Stimulated activated CD8-positive, alpha-beta memory T cell treated with anti-CD3 and anti-CD28 coated beads, Interleukin-4, amount 100 ng/mL, for 24 hours (primary cell): ENCODE results near the gene CLDND1.
"Not testable (repeated sequence)": the region's sequence is repeated elsewhere in the genome, so short reads cannot be mapped to it uniquely, and the experiment has no call there.

Experiments
- DNase-seq: peaks from one replicate; pipeline ENCODE4 v3.0.0-alpha.2; 2020; ENCODE audit warnings: low read depth

The CLDND1 gene

GRCh38 chr3:98522544-98523281, at the start of gene CLDND1:
CLDND1 (minus strand) TSS chr3:98522902; CDS start chr3:98521424, 1,478 bp downstream.
- DNase-seq: peak; percentile 94

DNA sequence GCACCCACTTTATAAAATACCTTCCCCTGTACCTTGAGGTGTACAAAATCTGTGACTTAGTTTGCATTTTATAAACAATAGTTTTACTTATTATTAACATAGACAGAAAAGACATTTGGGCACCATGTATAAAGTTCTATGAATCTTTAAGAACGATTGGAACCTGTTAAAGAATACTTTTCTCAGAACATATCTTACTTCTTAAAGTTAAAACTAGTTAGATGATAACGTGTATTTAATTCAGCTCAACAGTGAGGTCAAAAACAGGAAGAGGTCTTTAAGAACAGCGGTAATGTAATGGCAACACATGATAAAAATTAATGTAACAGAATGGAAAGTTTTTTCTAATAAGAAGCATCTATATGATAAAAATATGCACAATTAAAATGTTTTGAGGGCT, 45.7 kb upstream of the CLDND1 start:
- DNase-seq: no peak

DNA sequence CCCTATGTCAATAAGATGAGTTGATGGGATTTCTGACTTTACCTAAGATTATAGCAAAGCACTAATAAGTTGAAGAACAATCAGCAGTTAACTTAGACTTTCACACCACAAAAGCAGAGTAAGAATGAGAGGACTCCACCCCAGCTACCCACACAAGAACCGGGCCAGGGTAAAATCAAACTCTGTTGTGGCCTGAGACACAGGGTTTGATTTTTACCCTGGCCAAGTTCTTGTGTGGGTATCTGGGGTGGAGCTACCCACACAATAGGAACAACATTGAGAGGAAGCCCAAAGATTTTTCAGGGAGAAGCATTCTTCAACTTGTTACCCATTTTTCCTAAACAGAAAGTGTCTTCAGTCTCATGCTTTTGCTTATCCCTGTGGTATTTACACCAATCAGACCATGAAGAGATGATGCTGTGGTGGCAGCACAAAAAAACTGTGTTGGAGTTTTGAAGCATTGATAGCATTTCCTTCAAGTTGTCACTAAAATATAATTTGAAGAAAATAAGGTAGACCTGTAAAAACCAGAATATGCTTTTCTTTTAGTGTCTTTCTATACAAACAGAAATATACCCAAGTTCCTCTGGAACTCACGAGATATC, 45.1 kb upstream of the CLDND1 start:
- no peak for DNase-seq

- DNase-seq: no peak
Measured at GRCh38 chr3:98565843-98566242, 43.1 kb upstream of the CLDND1 start.

- no peak for DNase-seq
Measured at GRCh38 chr3:98565237-98565643, 42.5 kb upstream of the CLDND1 start.

GRCh38 chr3:98564282-98565005, 41.7 kb upstream of the CLDND1 start:
- no peak for DNase-seq

GRCh38 chr3:98563661-98564281, 41.1 kb upstream of the CLDND1 start:
- DNase-seq: no peak

- no peak for DNase-seq
Measured at GRCh38 chr3:98561727-98562521, 39.2 kb upstream of the CLDND1 start.

DNA sequence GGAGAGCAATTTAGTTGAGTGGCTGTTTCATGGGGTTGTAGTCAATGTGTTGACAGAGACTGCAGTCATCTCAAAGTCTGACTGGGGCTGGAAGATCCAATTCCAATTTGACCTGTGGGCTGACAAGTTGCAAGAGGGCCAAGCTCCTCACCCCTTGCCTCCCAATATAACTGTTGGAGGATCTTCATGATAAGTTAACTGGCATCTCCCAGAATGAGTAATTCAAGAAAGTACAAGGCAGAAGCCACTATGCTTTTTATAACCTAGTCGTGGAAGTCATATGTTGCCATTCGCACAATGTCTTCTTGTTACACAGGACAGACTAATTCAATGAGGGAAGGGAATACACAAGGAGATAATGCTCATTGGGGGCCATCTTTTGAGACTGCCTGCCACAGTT, 38.2 kb upstream of the CLDND1 start:
- DNase-seq: no peak

DNA sequence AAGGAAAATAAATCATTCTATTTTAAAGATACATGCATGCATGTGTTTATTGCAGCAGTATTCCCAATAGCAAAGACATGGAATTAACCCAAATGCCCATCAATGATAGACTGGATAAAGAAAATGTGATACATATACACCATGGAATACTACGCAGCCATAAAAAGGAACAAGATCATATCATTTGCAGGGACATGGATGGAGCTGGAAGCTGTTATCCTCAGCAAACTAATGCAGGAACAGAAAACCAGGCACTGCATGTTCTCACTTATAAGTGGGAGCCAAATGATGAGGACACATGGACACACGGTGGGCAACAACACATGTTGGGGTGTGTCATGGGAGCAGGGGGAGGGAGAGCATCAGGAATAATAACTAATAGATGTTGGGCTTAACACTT, 37.1 kb upstream of the CLDND1 start:
- not testable (repeated sequence) for DNase-seq

DNA sequence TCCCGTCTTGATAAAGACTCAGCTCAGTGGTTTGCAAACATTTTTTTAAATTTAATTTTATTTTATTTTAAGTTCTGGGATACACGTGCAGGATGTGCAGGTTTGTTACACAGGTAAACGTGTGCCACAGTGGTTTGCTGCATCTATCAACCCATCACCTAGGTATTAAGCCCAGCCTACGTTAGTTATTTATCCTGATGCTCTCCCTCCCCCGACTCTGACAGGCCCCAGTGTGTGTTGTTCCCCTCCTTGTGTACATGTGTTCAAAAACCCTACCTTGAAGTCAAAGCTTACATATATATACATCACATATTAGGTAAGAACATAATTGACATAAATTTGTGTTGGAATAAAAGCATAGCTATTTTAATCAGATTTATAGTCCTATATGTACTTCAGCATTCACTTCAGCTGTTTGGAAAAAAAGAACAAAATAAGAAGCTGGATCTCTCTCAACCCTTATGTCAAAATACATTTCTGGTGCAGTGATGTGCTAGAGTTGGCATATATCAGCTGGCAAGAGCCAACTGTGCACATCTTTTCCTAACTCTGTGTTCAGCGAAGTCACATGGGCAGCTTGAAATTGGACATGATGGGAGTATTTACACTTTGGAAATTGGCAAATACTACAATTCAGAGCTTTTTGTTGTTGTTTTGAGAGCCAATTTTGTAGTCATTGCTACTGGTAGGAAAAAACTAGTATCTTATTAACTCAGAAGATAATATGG, 35.6 kb upstream of the CLDND1 start:
- no peak for DNase-seq

DNA sequence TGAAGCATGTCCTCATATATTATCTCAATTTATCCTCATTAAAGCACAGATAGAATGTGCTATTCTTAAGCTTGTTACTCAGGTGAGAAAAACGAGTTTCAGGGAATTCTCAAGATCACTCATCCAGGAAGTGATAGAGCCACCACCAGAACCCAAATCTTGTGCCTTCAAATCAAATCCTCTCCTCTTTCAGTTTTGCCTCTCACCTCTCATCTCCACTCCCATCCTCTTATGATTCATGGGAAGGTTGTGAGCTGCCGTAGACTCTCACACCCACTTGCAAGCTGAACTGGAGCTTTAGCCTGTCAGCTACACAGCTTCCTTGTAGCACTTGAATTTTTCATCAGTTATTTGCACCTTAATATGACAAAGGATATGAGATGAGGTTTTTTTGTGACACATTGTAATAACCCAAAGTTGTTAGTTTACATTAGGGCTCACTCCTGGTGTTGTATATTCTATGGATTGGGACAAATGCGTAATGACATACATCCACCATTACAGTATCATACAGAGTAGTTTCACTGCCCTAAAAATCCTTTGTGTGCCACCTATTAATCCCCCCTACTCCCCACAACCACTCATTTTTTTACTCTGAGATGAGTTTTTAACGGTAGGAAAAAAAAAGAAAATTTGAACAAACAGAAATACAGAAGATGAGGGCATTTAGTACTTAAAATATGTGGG, 34.8 kb upstream of the CLDND1 start:
- peak; percentile 25 for DNase-seq

DNA sequence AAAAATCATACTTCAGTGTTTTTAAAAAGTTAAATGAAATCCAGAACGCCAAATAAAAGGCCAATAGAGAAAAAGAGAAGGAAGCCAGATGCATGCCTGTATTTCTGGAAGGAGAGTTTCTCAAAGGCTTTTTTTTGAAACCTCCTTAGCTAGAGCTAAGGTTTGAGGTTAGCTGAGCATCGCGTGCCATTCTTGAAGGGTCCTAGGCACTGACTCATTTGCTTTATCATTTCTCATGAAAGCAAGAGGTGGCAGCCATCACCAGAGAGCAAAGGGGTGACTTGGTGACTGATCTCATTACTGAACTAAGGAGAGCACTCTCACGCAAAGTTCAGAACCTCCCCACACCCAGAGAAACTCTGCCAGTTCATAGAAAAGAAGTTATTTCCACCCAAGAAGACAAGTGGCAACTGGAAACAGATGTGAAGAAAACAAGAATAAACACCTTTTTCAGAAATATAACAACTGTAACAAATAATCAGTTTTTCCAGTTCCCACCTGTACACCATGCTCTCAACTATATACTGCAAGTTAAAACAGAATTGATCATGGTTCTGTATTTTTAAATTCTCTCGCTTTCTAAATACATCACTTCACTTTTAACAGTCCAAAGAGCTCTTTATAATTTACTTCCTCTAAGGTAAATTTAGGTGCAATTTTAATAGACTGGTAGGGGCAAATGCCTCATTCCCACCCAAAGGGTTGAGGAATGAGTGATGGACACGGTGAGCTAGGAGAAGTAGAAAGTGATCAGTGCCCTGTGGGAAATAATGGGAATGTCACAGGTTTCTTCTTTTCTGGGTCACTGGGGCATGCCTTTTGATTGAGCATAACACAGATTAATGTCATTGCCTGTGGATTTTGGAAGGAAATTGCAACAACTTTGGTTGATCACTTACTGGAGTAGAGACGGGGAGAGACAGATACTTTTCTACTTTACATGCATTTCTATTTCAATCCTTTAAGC, 33.7 kb upstream of the CLDND1 start:
- DNase-seq: peak; percentile 49

GRCh38 chr3:98555025-98555379, 32.3 kb upstream of the CLDND1 start:
- DNase-seq: no peak

GRCh38 chr3:98554580-98554979, 31.9 kb upstream of the CLDND1 start:
- DNase-seq: no peak

DNA sequence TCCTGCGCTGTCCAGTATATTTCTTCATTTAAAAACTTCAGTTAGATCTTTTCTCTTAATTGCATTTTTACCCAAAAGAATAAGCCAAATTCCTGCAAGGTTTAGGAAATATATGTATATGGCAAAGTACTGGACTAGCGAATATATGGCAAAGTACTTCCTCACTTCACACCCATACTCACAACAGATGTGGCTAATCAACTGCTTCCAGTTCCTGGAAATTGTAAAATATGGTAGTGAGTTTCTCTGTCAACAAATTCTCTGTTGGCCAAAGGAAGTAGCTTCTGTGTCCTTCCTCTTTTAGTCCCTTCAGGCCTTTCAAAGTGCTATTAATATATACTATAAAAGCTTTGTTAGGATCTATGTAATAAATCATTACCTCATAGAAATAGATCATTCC, 31.1 kb upstream of the CLDND1 start:
- DNase-seq: no peak

DNA sequence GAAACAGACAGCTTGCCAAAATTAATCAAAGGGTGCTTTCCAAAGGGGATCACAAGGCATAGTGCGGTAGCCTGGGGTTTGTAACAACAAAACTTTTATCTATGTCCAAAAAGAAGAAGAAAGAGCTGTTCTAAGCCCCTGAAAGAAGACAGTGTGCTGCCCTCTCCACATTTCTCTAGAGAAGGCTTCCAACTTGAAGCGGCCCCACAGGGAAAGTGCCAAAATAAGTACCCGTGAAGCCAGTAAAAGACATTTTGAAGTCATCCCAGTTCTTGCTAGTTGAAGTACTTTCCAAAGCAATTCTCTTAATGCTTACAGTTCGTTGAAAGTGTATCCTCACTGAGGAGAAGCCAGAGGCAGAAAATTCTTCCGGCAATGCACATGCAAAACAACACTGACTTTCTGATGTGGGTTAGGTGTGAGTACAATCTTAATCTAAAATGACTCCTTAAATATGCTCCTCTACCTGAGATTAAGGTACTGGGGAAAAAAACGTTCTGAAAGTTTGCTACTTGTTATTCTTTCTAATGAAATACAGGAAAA, 30.4 kb upstream of the CLDND1 start:
- DNase-seq: no peak

DNA sequence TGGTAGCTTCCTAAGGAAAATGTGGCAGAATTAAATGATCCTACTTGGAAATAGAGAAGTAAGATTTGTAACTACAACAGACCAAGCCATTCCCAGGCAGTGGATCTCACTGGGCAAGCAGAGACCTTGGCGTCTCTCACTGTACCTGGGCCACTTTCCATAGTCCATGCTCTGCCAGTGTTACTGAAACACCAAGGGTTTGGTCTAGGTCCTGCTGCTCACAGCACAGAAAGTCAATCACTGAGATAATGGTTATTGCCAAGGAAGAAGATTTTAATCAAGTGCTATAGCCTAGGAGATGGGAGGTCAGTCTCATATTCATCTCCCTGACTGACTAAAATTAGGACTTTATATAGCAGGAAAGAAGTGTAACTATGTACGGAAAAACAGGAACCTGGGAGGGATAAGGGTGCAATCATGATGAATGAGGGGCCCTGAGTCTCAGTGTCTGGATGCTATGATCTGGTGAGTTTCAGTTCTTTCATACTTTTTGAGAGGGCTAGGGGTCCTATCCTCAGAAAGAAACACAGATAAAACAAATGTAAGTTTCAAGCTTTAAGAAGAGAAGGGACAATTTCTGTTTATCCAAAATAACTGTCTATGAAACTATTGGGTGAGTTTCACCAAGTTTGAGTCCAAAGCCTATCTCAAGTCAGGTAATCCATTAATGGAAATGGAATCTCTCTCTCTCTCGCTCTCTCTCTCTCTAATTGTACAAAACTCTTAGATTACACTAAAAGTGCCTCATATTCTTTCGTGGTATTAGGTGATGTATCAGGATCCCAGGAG, 29.7 kb upstream of the CLDND1 start:
- no peak for DNase-seq
